CD4-positive, alpha-beta T cell (primary cell): ENCODE results near the gene EFEMP1. TPM values are rescaled to one million over a fixed set of nuclear protein-coding genes. Genes with fewer than 3 reads are reported as not detected.

Experiments used
- total RNA-seq, 174 experiments: library from RNA in 2 of 174; stranded (reverse) in 2 of 174; gene quantifications; one replicate each; pipeline ENCODE4 v1.2.3 and lab custom pipeline; 2021 to 2026

EFEMP1 gene
- total RNA-seq, 2 experiments from 2014 or later: not detected

Other genes starting within 250 kb of the EFEMP1 start
- gene PNPT1, start 229.9 kb downstream of the EFEMP1 start, total RNA-seq: 10 to 100 TPM; 10.2 to 10.3 TPM